ENCODE measurements around the gene ST6GAL2. TPM values are rescaled to one million over a fixed set of nuclear protein-coding genes. Genes with fewer than 3 reads are reported as not detected.

The ST6GAL2 gene
- total and polyA plus RNA-seq, 4 donors, result 1.0 to 3.6 (median 2.3) TPM

DNA sequence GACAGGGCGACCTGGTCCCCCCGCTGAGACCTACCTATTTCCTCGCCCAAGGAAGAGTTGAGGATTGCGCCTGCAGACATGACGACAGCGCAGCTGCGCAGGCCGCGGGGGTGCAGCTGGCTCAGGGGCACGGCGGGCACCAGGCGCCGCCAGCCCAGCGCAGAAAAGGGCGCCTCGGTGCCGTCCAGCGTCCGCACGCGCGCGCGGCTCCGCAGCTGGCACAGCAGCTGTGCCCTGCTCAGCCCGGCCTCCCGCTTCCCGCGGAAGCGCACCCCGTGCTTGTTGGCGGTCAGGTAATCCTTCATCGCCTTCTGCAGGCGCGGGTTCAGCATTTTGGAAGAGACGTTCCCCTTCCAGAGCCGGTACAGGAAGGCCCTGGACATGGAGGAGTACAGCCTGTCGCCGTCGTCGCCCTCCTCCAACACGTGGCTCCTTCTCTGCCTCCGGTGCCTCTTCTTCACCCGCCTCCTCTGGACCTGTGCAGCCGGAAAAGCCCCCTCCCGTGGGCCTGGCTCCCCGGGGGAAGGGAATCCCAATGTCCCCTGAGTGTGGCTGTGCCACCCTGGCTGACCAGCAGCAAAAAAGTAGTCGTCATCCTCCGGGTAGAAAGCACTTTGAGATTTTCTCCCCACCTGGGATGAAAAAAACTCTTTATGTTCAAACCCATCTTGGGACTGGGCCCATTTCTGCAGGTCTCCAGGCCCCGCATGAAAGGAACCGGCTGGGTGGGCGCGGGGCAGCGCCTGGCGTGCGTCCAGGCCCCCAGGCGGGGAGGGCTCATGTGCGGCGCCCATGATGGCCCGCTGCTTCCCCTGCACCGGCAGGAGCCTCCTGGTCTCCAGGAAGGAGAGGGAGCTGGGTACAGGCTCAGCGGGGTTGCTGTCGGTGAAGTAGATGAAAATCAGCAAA is 42.7 kb downstream of the ST6GAL2 start:
- DNase-seq (ENCODE audit: low spot score), result no peak
- H3K9ac ChIP-seq (ENCODE audit: low read depth in 1 of 2, low read length in 2 of 2), result no peak overlapping the region
- 94% methylated on average over 63 of the region's 63 CpGs for WGBS
- no peak overlapping the region for H3K4me3 ChIP-seq (ENCODE audit: low read depth in 1 of 3, low read length in 3 of 3)
- no peaks in the 10 kb centered on the region for H3K9me3 ChIP-seq (ENCODE audit: control insufficient read depth in 4 of 4, low read length in 3 of 4)
- H3K4me1 ChIP-seq (ENCODE audit: control insufficient read depth in 4 of 4, insufficient read depth in 4 of 4, low read length in 3 of 4), result no peaks in the 10 kb centered on the region
- no peak for TF ChIP-seq FOXA1 (IDR thresholded peaks at IDR 0.05)
- no peak for TF ChIP-seq TAF1 (conservative IDR thresholded peaks at IDR 0.05)
- TF ChIP-seq RXRA (IDR thresholded peaks at IDR 0.05), result no peak
- TF ChIP-seq YY1 (IDR thresholded peaks at IDR 0.05), result no peak
- no peak for TF ChIP-seq HNF4A (conservative IDR thresholded peaks at IDR 0.05)
- TF ChIP-seq JUND (IDR thresholded peaks at IDR 0.05), result no peak
- TF ChIP-seq SP1 (IDR thresholded peaks at IDR 0.05), result no peak
- TF ChIP-seq, protein P1, sequence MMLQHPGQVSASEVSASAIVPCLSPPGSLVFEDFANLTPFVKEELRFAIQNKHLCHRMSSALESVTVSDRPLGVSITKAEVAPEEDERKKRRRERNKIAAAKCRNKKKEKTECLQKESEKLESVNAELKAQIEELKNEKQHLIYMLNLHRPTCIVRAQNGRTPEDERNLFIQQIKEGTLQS (IDR thresholded peaks at IDR 0.05), result no peak
- TF ChIP-seq, protein P2, sequence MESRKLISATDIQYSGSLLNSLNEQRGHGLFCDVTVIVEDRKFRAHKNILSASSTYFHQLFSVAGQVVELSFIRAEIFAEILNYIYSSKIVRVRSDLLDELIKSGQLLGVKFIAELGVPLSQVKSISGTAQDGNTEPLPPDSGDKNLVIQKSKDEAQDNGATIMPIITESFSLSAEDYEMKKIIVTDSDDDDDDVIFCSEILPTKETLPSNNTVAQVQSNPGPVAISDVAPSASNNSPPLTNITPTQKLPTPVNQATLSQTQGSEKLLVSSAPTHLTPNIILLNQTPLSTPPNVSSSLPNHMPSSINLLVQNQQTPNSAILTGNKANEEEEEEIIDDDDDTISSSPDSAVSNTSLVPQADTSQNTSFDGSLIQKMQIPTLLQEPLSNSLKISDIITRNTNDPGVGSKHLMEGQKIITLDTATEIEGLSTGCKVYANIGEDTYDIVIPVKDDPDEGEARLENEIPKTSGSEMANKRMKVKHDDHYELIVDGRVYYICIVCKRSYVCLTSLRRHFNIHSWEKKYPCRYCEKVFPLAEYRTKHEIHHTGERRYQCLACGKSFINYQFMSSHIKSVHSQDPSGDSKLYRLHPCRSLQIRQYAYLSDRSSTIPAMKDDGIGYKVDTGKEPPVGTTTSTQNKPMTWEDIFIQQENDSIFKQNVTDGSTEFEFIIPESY (IDR thresholded peaks at IDR 0.05), result no peak
- H3K36me3 ChIP-seq (ENCODE audit: control insufficient read depth in 4 of 4, insufficient read depth in 3 of 4, low read depth in 1 of 4, low read length in 3 of 4), result no peaks in the 10 kb centered on the region
- H3K27me3 ChIP-seq (ENCODE audit: control insufficient read depth in 4 of 4, insufficient read depth in 4 of 4, low read length in 3 of 4), result peaks cover 0 to 3% (median 0%) of the 10 kb centered on the region in 4 donors
- no peak overlapping the region for H3K27ac ChIP-seq (ENCODE audit: low read depth in 1 of 2, low read length in 2 of 2)

DNA sequence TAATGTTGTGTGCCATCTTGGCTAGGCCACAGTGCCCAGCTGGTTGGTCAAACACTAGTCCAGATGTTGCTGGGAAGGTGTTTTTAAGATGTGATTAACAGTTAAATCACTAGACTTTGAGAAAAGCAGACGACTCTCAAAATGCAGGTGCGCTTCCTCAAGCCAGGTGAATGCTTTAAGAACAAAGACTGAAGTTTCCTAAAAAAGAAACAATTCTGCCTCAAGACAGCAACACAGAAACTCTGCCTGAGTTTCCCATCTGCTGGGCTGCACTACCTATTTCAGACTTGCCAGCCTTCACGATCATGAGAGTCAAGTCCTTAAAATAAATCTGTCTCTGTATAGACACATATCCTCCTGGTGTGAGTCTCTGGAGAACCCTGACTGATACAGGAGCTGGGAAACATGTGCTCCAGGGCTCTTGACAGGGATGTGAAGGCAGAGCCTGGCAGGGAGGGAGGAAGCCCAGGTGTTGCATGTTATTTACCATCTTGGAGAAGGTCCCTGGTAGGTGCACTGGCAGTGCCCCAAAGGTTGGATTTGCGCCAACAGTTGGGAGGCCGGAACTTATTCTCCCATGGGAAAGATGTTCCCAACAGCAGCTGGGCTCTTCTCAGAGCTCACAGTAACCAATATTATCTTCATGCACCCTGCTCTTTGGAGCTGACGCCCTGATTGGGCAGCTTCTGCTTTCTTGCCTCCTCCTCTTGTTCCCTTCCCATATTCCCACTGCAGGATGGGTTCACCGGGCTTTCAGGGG is 43.9 kb downstream of the ST6GAL2 start:
- Histone ChIP-seq H3K4me1 (ENCODE audit: control insufficient read depth in 4 of 4, insufficient read depth in 4 of 4, low read length in 3 of 4) (no peaks in the 10 kb centered on the region), H3K27me3 (ENCODE audit: control insufficient read depth in 4 of 4, insufficient read depth in 4 of 4, low read length in 3 of 4) (peaks cover 0 to 3% (median 0%) of the 10 kb centered on the region in 4 donors), H3K27ac (ENCODE audit: low read depth in 1 of 2, low read length in 2 of 2) (no peak overlapping the region), H3K9ac (ENCODE audit: low read depth in 1 of 2, low read length in 2 of 2) (no peak overlapping the region), H3K36me3 (ENCODE audit: control insufficient read depth in 4 of 4, insufficient read depth in 3 of 4, low read depth in 1 of 4, low read length in 3 of 4) (no peaks in the 10 kb centered on the region), H3K4me3 (ENCODE audit: low read depth in 1 of 3, low read length in 3 of 3) (no peak overlapping the region), H3K9me3 (ENCODE audit: control insufficient read depth in 4 of 4, low read length in 3 of 4) (no peaks in the 10 kb centered on the region)
- TF ChIP-seq NR2F2 (IDR thresholded peaks at IDR 0.05) (no peak), HNF4A (conservative IDR thresholded peaks at IDR 0.05) (no peak), SP1 (IDR thresholded peaks at IDR 0.05) (no peak), JUND (IDR thresholded peaks at IDR 0.05) (no peak), HNF4G (IDR thresholded peaks at IDR 0.05) (no peak), GABPA (IDR thresholded peaks at IDR 0.05 in 1 of 2, conservative IDR thresholded peaks at IDR 0.05 in 1 of 2) (no peak), RXRA (IDR thresholded peaks at IDR 0.05) (no peak), TAF1 (conservative IDR thresholded peaks at IDR 0.05) (no peak), EGR1 (IDR thresholded peaks at IDR 0.05; ENCODE audit: low read depth in 2 of 2) (no peak), FOXA2 (IDR thresholded peaks at IDR 0.05) (no peak), RAD21 (IDR thresholded peaks at IDR 0.05) (no peak)
- TF ChIP-seq, protein P3, sequence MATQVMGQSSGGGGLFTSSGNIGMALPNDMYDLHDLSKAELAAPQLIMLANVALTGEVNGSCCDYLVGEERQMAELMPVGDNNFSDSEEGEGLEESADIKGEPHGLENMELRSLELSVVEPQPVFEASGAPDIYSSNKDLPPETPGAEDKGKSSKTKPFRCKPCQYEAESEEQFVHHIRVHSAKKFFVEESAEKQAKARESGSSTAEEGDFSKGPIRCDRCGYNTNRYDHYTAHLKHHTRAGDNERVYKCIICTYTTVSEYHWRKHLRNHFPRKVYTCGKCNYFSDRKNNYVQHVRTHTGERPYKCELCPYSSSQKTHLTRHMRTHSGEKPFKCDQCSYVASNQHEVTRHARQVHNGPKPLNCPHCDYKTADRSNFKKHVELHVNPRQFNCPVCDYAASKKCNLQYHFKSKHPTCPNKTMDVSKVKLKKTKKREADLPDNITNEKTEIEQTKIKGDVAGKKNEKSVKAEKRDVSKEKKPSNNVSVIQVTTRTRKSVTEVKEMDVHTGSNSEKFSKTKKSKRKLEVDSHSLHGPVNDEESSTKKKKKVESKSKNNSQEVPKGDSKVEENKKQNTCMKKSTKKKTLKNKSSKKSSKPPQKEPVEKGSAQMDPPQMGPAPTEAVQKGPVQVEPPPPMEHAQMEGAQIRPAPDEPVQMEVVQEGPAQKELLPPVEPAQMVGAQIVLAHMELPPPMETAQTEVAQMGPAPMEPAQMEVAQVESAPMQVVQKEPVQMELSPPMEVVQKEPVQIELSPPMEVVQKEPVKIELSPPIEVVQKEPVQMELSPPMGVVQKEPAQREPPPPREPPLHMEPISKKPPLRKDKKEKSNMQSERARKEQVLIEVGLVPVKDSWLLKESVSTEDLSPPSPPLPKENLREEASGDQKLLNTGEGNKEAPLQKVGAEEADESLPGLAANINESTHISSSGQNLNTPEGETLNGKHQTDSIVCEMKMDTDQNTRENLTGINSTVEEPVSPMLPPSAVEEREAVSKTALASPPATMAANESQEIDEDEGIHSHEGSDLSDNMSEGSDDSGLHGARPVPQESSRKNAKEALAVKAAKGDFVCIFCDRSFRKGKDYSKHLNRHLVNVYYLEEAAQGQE (IDR thresholded peaks at IDR 0.05), result no peak
- TF ChIP-seq, protein P4, sequence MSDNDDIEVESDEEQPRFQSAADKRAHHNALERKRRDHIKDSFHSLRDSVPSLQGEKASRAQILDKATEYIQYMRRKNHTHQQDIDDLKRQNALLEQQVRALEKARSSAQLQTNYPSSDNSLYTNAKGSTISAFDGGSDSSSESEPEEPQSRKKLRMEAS (IDR thresholded peaks at IDR 0.05), result no peak
- TF ChIP-seq, protein P5, sequence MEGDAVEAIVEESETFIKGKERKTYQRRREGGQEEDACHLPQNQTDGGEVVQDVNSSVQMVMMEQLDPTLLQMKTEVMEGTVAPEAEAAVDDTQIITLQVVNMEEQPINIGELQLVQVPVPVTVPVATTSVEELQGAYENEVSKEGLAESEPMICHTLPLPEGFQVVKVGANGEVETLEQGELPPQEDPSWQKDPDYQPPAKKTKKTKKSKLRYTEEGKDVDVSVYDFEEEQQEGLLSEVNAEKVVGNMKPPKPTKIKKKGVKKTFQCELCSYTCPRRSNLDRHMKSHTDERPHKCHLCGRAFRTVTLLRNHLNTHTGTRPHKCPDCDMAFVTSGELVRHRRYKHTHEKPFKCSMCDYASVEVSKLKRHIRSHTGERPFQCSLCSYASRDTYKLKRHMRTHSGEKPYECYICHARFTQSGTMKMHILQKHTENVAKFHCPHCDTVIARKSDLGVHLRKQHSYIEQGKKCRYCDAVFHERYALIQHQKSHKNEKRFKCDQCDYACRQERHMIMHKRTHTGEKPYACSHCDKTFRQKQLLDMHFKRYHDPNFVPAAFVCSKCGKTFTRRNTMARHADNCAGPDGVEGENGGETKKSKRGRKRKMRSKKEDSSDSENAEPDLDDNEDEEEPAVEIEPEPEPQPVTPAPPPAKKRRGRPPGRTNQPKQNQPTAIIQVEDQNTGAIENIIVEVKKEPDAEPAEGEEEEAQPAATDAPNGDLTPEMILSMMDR (IDR thresholded peaks at IDR 0.05; ENCODE audit: low read depth, low read length, missing input control), result no peak
- TF ChIP-seq, protein P2 (IDR thresholded peaks at IDR 0.05), result no peak
- TF ChIP-seq, protein P1 (IDR thresholded peaks at IDR 0.05), result no peak
- WGBS, result 67% methylated on average over 7 of the region's 7 CpGs
- DNase-seq (ENCODE audit: low spot score), result no peak

Data from liver (tissue), 9 donors.